GM12872 (cell line): ENCODE data around the gene MAGEB1.
A peak's percentile ranks its signal among the peaks of the same experiment; 100 is the strongest.

Experiments
- CTCF ChIP-seq: IDR thresholded peaks from 3 replicates; pipeline ENCODE4 v1.5.1; 2011; ENCODE audit warnings: low read depth, mild to moderate bottlenecking, low read length, moderate library complexity; ENCODE audit not compliant: insufficient read depth

The MAGEB1 gene

GRCh38 chrX:30270639-30271038 is 23.7 kb downstream of the MAGEB1 start:
- no peak for TF ChIP-seq CTCF

GRCh38 chrX:30275498-30275897 is 28.6 kb downstream of the MAGEB1 start:
- TF ChIP-seq CTCF: 0 out of 3 replicates have a peak, but pooled peaks have one; percentile 4

GRCh38 chrX:30278365-30278764 is 31.4 kb downstream of the MAGEB1 start:
- no peak for TF ChIP-seq CTCF

GRCh38 chrX:30280428-30280827 is 33.5 kb downstream of the MAGEB1 start:
- no peak for TF ChIP-seq CTCF

- TF ChIP-seq CTCF: no peak
Measured at GRCh38 chrX:30282527-30282926, 35.6 kb downstream of the MAGEB1 start.

- TF ChIP-seq CTCF: no peak
Measured at GRCh38 chrX:30283456-30284200, 36.7 kb downstream of the MAGEB1 start.

GRCh38 chrX:30296408-30297254 is 49.7 kb downstream of the MAGEB1 start:
- no peak for TF ChIP-seq CTCF
